Progenitor cell of endocrine pancreas (in vitro differentiated cells): ENCODE results near the gene CRADD. TPM values are rescaled to one million over a fixed set of nuclear protein-coding genes. Genes with fewer than 3 reads are reported as not detected.

Experiments used
- DNase-seq: peaks from one replicate; pipeline ENCODE4 v3.0.0; 2021; ENCODE audit warnings: low spot score; ENCODE audit not compliant: unreplicated experiment
- H3K27ac Mint-ChIP-seq: 2 replicates; pipeline ENCODE4 v1.8.0; 2021; ENCODE audit warnings: mild to moderate bottlenecking, moderate library complexity, mixed read lengths
- H3K27me3 Mint-ChIP-seq: 2 replicates; pipeline ENCODE4 v1.8.0; 2021; ENCODE audit warnings: mixed read lengths
- H3K36me3 Mint-ChIP-seq: 2 replicates; pipeline ENCODE4 v1.8.0; 2022; ENCODE audit warnings: mixed read lengths; ENCODE audit not compliant: insufficient read depth
- H3K4me1 Mint-ChIP-seq: 2 replicates; pipeline ENCODE4 v1.8.0; 2021; ENCODE audit warnings: low read depth, mixed read lengths
- H3K4me3 Mint-ChIP-seq: 2 replicates; pipeline ENCODE4 v1.8.0; 2021; ENCODE audit warnings: low read depth, mild to moderate bottlenecking, moderate library complexity, mixed read lengths
- H3K9me3 Mint-ChIP-seq: 2 replicates; pipeline ENCODE4 v1.8.0; 2021; ENCODE audit warnings: low read depth, mixed read lengths
- total RNA-seq: library from RNA; stranded (reverse); gene quantifications from 2 replicates; pipeline ENCODE4 v1.2.1, GENCODE V29; 2021
- TF ChIP-seq, protein P1 (sequence below): fragments of 200-600 bp; sonication (generic); IDR thresholded peaks from one replicate; pipeline ENCODE4 v1.5.0; 2021; ENCODE audit warnings: antibody characterized with exemption, mild to moderate bottlenecking; ENCODE audit not compliant: unreplicated experiment

The CRADD gene
- total RNA-seq, 1 donor from 2014 or later = 11.7 TPM

DNA sequence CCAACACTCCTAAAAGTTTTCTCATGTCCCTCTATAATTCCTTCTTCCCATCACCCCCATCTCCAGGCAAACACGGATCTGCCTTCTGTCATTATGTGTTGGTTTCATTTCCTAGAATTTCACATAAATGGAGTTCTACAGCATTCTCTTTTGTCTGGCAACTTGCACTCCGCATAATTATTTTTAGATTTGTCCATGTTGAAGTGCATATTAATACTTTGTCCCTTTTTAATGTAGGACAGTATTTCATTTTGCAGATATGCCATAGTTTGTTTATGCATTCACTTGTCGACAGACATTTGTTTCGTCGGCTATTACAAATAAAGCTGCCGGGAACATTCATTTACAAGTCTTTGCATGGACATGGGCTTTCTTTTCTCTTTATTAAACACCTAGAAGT lies 150.0 kb downstream of the CRADD start:
- Mint-ChIP-seq H3K9me3 (no peaks in the 10 kb centered on the region), H3K4me1 (no peaks in the 10 kb centered on the region), H3K27me3 (no peaks in the 10 kb centered on the region), H3K36me3 (no peaks in the 10 kb centered on the region), H3K27ac (no peak overlapping the region), H3K4me3 (no peak overlapping the region)
- TF ChIP-seq, protein P1, sequence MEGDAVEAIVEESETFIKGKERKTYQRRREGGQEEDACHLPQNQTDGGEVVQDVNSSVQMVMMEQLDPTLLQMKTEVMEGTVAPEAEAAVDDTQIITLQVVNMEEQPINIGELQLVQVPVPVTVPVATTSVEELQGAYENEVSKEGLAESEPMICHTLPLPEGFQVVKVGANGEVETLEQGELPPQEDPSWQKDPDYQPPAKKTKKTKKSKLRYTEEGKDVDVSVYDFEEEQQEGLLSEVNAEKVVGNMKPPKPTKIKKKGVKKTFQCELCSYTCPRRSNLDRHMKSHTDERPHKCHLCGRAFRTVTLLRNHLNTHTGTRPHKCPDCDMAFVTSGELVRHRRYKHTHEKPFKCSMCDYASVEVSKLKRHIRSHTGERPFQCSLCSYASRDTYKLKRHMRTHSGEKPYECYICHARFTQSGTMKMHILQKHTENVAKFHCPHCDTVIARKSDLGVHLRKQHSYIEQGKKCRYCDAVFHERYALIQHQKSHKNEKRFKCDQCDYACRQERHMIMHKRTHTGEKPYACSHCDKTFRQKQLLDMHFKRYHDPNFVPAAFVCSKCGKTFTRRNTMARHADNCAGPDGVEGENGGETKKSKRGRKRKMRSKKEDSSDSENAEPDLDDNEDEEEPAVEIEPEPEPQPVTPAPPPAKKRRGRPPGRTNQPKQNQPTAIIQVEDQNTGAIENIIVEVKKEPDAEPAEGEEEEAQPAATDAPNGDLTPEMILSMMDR = no peak
- no peak for DNase-seq

DNA sequence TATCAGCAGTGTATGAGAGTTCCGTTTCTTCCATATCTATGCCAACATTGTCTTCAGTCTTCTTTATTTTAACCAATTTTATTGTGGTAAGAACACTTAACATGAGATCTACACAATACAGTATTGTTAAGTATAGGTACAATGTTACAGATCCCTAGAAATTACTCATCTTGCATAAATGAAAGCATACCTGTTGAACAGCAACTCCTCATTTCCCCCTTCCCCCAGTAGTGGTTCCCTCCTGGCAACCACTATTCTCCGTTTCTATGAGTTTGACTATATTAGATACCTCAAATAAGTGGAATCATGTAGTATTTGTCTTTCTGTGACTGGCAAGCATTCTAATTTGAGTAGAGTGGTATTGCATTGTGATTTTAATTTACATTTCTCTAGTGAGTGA lies 150.5 kb downstream of the CRADD start:
- no peaks in the 10 kb centered on the region for H3K36me3 Mint-ChIP-seq
- H3K9me3 Mint-ChIP-seq = no peaks in the 10 kb centered on the region
- no peak for DNase-seq
- no peak overlapping the region for H3K4me3 Mint-ChIP-seq
- TF ChIP-seq, protein P1 = no peak
- no peaks in the 10 kb centered on the region for H3K4me1 Mint-ChIP-seq
- H3K27ac Mint-ChIP-seq = no peak overlapping the region
- H3K27me3 Mint-ChIP-seq = no peaks in the 10 kb centered on the region

DNA sequence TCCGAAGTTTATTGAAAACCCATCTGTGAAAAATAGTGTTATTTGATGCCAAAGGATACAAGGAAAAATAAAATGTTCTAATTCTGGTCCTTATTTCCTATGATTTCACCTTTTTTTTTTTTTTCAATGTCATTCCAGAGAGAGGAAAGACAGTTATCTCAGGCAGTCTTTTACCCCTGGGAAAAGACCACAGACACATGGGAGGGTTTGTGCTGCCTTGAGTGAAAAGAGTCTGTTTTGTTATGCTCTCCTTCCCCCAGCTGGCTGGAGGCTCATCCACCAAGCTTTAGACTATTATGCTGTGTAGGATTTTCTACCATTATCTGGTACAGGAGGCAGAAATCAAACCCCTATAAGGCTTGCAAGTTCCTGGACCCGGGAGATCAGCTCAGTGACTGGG lies 151.8 kb downstream of the CRADD start:
- no peaks in the 10 kb centered on the region for H3K9me3 Mint-ChIP-seq
- no peak for DNase-seq
- TF ChIP-seq, protein P1 = no peak

GRCh38 chr12:93831374-93831773 lies 154.2 kb downstream of the CRADD start:
- no peaks in the 10 kb centered on the region for H3K9me3 Mint-ChIP-seq
- DNase-seq = no peak
- H3K27ac Mint-ChIP-seq = no peak overlapping the region
- H3K4me1 Mint-ChIP-seq = no peaks in the 10 kb centered on the region
- H3K36me3 Mint-ChIP-seq = no peaks in the 10 kb centered on the region
- TF ChIP-seq, protein P1 = no peak
- H3K27me3 Mint-ChIP-seq = no peaks in the 10 kb centered on the region
- H3K4me3 Mint-ChIP-seq = no peak overlapping the region

More for the DNA sequence above, 151.8 kb downstream of the CRADD start:
- Mint-ChIP-seq H3K27me3 (no peaks in the 10 kb centered on the region), H3K36me3 (no peaks in the 10 kb centered on the region), H3K27ac (no peak overlapping the region), H3K4me3 (no peak overlapping the region), H3K4me1 (no peaks in the 10 kb centered on the region)

GRCh38 chr12:93832131-93832530 lies 155.0 kb downstream of the CRADD start:
- TF ChIP-seq, protein P1 = no peak
- Mint-ChIP-seq H3K27ac (no peak overlapping the region), H3K9me3 (no peaks in the 10 kb centered on the region), H3K27me3 (no peaks in the 10 kb centered on the region), H3K36me3 (no peaks in the 10 kb centered on the region), H3K4me1 (no peaks in the 10 kb centered on the region), H3K4me3 (no peak overlapping the region)
- no peak for DNase-seq

DNA sequence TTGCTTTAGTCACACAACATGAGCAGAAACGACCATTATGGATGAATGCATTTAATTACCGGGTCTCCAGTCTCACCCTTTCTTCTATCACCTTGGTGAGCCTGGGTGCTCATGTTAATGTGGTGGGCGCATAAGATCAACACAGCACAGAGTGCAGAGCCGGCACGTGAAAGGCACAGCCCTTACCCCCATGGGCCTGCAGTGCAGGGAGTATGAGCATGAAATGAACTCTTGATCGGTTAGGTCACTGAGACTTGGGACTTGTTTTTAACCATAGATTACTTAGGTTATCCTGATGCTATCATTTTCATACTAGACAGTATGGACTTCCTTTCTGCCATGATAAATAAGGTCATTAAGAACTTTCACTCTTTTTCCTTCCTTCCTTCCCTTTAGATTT lies 156.8 kb downstream of the CRADD start:
- Mint-ChIP-seq H3K4me1 (no peaks in the 10 kb centered on the region), H3K27me3 (no peaks in the 10 kb centered on the region), H3K4me3 (no peak overlapping the region), H3K27ac (no peak overlapping the region), H3K36me3 (no peaks in the 10 kb centered on the region), H3K9me3 (no peaks in the 10 kb centered on the region)
- TF ChIP-seq, protein P1 = no peak
- no peak for DNase-seq
